Left colon (tissue), 2 donors: ENCODE data around the gene ADAT3. TPM values are rescaled to one million over a fixed set of nuclear protein-coding genes. Genes with fewer than 3 reads are reported as not detected.

Experiments
- ATAC-seq: fragments of 200-7000 bp; cut with Tn5 transposase; one replicate; pipeline ENCODE4 v1.9.1; 2020; ENCODE audit warnings: mild to moderate bottlenecking, moderate library complexity
- DNase-seq, 2 donors: peaks; one replicate each; pipeline ENCODE4 v3.0.0-alpha.2; 2020
- intact Hi-C, 2 donors: fragments of 100-400 bp; cut with DNase I in 1 of 2; cut with micrococcal nuclease in 1 of 2; formaldehyde crosslinking; loops; one replicate each; pipeline versions ENCODE4 v1.11.2 to v1.14.0; 2022; cut with DNase I, micrococcal nuclease
- total RNA-seq, 2 donors: library from RNA; stranded (reverse); fragmentation: NEBNext Ultra II Directional; extraction: Animal tissue kit (Norgen Biotek cat#: 25700); gene quantifications; one replicate each; pipeline ENCODE4 v1.2.1, GENCODE V29; 2021
- donor health status: DM: no; HTN: no; CAD: no.
- donor health status: DM: yes; HTN: yes; CAD: no.

Gene ADAT3
- total RNA-seq, 2 donors from 2014 or later: 19.1 to 29.1 TPM

DNA sequence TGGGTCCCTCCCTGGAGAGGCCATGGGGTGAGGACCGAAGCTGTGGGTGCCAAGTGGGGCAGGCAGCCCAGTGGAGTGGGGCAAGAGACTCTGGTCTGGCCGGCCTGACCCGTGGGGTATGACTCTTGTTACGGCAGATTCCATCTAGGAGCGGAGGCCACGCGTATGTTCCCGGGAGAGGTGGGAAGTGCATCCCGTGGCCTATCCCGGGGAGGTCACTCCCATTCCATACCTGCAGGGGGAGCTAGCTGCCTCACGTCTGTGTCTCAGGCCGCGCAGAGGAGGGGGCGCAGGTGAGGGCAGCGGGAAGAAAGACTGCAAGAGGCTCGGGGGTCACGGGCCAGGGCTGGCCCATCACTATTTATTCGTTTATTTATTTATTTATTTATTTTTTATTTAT, 40.7 kb downstream of the ADAT3 start:
- ATAC-seq: no peak
- DNase-seq: peak; percentile 41 to 44
- intact Hi-C loops: no loop called here

DNA sequence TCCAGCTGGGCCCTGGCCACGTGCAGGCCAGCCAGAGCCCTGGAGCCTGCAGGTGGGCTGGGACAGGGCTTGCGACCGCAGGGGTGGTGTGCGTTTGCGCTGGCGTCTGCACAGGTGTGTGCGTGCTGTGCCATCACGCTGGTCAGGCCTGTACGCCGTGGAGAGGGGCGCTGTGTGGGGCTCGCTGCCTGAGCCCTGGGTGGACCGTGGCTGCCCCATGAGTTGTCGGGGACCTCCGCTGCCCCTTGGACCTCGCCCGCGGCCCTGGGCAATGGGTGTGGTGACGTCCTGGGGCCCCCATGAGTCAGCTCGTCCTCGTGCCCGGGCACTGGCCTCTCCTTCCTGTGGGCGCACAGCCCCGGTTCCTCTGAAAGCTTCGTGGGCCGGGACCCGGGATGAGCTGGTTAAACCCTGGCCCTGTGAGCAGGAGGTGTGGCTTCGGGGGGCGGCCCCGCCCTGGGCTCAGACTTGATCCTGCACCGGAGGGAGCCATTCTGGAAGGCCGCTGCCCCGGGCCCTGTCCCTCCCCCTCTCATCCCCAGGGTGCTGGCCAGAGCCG, 42.5 kb downstream of the ADAT3 start:
- ATAC-seq (no peak), DNase-seq (no peak)
- intact Hi-C loops: no loop called here

DNA sequence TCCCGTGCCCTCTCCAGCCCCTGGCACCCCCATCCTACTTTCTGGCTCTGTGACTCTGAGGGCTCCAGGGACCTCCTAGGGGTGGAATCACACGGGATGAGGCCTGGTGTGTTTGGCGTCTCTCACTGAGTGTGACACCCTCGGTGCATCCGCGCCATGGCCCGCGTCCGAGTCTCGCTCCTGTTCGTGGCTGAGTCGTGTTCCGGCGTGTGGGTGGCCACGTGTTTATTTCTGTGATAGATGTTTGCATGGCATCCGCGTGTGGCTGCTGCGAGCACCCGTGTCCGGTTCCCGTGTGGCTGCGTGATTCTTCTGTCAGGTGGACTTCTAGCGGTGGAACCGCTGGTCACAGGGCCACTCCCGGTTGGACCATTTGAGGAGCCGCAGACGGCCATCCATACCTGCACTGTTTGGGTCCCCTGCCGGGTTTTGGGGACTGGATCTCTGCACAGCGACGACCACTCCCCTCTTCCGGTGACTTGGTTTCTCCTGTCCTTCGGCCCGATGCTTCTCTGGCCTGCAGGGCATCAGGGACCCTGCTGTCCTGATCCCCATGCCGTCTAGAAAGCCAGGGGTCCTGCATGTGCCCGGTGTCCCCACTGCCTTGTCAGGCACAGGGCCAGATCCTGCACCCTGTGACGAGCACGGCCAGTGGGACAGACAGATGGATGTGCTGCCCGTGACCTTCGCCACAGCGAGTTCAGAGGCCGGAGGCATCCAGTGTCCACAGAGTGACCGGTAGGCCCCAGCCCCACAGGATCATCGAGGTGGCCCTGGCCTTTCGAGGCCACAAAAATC, 44.3 kb downstream of the ADAT3 start:
- intact Hi-C loops: no loop called here
- DNase-seq: no peak
- ATAC-seq: no peak

DNA sequence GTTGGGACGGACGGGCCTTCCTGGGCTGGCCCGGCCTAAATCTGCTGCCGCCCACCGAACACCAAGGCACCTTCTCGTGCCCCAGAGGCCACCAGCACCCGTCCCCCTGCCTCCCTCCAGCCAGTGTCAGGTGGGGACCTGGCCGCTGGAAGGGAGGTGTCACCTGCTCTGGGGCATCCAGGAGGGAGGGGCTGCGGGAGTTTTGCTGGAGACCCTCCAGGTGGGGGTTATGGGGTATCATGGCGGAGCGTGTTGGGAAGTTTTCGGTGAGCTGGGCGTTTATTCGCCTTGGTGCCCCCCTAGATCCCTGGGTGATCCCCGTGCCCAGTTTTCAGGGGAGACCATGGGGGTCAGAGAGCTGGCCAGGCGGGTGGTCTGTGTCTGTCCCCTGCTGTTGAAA, 45.4 kb downstream of the ADAT3 start:
- ATAC-seq (no peak), DNase-seq (no peak)
- intact Hi-C loops: no loop called here

DNA sequence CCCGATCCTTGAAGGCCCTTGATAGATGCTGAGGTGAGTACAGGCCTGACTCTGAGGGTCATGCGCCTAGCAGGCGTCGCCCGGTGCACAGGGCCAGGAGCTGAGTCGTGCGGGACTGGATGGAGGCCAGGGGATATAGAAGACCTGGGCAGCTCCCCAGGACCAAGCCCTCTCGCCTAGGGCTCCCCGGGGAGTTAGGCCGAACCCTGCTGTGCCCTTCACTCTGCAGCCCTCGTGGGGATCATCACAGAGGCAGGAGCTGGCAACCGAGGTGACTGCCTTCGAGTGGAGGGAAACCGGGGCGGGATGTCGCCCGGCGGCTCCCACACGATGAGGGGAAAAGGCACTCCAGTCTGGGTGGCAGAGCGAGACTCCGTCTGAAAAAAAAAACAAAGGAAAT, 47.4 kb downstream of the ADAT3 start:
- DNase-seq (no peak), ATAC-seq (no peak)
- intact Hi-C loops: no loop called here

DNA sequence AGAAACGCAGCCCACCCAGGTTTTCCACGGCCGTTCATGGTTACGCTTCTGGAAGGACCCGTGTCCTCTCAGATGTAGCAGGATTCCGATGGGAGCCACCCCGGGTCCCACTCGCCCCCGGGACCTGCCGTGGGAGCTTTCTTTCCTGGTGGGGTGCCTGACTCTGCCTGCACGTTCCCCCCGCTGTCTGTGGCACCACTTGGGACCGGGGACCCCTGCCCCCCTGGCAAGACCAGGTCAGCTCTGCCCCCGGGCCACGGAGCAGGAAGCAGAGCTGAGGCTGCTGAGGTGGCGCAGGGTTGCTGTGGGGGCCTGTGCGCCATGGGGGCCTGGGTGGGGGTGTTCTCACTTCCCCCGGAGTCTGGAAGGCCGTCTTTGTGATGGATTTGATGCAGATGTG, 47.8 kb downstream of the ADAT3 start:
- ATAC-seq (no peak), DNase-seq (no peak)
- intact Hi-C loops: no loop called here

DNA sequence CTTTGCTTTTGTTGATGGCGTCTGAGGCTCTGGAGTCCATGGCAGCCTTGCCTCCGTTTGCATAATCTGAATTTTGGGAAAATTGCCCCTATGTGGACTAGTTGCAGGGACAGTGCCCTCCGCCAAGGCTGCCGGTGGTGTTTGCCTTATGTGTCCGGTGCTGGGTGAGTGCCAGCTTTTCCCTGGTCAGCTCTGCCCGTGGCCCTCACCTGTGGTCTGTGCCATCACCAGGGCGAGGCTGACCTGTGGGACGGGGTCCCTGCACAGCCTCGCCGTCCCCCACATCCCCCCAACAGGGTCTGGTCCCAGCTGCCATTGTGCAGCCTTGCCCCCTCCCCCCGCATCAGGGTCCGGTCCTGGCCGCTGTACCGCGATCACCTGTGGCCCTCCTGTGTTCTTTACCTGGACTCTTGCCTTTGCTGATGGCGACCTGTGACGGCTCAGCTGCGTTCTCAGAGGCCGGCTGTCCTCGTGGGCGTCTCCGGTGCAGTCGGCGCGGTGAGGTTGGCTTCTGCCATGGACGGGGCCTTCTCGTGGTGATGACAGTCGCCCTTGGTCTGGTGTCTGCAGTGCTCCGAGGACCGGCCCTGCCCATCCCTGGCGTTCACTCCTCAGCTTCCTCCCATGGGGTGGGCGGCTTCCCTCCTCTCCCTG, 48.4 kb downstream of the ADAT3 start:
- DNase-seq (no peak), ATAC-seq (no peak)
- intact Hi-C loops: no loop called here

DNA sequence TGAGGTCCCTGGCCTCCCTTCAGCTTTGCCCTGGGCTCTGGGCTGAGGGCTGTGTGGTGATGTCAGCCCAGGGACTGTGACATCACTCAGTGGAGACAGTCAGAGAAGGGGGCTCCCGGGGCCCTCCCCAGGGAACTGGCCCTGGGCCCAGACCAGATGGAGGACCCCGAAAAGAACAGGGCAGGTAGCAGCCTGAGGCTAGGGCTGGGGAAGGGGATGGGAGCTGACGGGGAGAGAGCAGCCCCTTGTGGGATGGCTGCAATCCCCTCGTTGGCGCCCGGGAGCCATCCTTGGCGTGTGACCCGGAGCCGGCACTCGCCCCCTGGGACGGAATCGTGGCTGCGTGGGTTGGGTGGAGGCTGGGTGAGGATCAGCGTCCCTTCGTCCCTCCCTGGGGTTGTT, 49.3 kb downstream of the ADAT3 start:
- intact Hi-C loops: no loop called here
- DNase-seq (no peak), ATAC-seq (no peak)

DNA sequence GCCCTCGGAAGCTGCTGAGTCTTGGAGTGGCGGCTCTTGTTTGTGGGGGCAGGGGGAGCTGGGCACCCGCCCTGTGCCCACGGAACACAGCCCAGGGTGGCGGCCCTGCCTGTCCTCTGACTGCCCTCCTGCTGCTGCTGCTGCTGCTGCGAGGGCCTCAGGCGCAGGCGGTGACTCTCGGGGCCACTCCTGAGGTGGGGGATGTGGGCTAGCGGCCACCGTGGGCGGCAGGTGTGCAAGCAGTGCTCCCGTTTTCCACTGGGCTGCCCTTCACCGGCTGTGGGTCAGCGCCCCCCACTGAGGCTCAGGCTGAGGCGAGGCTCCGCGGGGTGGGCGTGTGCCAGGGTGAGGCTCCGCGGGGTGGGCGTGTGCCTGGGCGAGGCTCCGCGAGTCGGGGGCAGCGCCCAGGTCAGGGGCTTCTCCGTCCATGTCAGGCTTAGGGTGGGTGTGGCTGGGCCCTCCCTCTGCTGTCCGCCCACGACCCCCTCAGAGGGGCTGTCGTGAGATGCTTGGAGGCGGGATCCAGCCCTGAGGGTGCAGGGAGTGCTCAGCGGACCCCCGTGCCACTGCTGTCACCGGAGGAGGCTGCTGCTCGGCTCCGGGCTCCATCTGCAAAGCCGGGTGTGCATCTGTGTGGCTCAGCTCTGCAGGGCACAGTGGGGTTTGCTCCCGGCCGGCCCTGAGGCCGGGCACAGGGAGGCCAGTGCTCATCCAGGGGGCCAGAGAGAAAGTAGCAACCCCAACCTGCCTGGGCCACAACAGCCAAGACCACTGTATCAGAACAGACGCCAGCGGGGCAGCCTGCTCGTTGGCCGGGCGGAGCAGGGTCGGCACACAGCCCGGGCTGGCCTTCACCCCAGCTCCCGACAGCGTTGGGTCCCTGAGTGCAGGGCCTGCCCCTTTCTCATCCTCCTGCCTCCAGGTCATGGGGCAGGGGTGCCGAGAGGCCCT, 50.2 kb downstream of the ADAT3 start:
- ATAC-seq: peak; percentile 22
- no peak for DNase-seq
- intact Hi-C loops: no loop called here

DNA sequence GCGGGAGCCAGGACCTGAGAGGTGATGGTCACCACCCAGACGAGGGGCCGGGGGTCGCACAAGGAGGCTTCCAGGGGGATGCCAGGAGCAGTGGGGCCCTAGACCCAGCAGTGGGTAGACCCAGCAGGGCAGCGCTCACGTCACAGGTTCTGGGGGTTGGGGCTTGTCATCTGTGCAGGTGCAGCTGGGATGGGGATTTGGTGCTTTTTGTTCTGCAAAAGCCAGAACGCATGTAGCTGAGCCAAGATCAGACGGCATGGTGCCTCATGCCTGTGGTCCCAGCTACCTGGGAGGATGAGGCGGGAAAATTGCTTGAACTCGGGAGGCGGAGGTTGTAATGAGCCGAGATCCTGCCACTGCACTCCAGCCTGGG, 50.9 kb downstream of the ADAT3 start:
- DNase-seq: no peak
- no peak for ATAC-seq
- intact Hi-C loops: no loop called here

DNA sequence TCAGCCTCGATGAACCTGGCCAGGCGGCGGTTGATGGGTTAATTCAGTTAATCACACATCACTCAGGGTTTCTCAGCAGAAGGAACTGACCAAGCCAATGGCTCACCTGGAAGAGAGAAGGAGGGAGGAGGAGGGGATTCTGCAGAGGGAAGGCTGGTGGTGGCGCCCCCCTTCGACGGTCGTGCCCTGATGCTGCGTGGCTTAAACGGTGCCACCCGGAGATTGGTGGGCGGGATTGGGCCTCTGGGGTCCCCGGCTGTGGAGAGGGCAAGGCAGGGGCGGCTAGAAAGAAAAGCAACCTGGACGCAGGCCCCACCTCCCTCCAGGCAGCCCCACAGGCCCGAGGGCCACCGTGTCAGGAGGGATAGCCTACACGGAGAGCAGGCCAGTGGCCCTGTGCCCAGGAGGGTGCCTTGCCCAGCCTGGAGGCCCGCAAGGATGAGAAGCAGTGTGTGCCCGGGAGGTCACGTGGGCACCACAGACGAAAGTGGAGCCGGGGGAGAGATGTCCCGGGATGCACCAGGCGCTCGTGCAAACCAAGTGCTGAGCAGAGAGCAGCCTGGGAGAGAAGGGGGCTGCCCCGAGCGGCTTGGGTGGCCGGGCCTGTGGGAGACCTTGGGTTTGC, 51.8 kb downstream of the ADAT3 start:
- DNase-seq (peak in 1 of 2 donors; percentile 70), ATAC-seq (peak; percentile 14)
- intact Hi-C loops: no loop called here

DNA sequence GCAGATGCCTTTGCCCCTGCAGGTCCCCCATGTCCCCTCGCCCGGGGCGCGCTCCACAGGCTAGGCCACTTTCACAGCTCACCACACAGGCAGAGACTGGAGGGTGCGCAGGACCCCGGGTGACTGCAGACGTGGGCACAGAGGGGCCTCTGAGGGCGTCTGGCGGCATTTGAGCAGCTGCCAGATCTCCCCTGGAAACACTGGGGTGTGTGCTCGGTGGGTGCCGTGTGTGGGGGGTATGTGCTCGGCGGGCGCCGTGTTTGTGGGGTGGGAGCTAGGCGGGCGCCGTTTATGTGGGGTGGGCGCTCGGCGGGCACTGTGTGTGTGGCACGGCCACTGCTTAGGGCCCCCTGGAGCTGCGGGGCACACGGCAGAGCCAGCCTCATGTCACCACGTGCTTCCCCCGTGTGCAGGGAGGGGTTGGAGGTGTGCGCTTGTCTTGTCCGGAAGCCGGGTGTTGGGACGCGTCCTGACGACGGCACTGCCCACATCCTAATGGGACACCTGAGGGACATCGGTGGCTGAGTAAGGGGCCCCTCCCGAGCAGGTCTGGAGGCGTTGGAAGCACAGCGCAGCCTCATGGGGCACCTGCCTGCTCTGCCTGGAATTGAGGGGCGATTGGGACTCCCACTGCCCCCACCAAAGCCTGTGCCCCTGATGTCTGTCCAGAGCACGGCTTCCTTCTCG, 52.5 kb downstream of the ADAT3 start:
- intact Hi-C loops: no loop called here
- ATAC-seq (no peak), DNase-seq (no peak)

DNA sequence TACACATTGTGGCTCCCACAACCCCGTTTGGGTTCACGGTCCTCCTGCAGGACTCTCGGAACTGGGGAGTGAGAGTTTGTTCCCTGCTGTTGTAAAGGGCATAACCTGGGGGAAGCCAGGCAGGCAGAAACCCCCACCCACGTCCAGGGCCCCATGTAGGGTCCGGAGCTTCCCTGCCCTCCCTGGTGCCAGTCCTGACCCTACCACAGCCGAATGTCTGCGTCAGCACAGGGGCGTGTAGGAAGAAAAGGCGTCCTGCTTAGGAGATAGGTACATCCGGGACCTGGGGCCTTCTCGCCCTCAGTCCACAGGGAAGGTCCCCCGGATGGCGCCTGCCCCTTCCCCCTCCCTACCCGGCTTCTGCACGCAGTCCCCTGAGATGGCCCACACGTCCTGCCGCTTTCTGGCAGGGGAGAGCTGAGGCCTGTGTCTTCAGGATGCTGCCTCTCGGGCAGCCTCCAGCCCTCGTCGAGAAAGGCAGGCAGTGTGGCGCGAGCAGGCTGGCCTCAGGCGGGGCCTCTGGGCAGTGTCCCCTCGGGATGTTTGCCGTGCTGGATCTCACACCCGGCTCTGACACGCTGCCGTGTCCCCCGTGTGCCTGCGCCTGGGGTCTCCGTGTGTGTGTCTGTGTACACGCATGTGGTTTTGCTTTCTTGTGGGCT, 54.9 kb downstream of the ADAT3 start:
- ATAC-seq (no peak), DNase-seq (no peak)
- intact Hi-C loops: no loop called here

DNA sequence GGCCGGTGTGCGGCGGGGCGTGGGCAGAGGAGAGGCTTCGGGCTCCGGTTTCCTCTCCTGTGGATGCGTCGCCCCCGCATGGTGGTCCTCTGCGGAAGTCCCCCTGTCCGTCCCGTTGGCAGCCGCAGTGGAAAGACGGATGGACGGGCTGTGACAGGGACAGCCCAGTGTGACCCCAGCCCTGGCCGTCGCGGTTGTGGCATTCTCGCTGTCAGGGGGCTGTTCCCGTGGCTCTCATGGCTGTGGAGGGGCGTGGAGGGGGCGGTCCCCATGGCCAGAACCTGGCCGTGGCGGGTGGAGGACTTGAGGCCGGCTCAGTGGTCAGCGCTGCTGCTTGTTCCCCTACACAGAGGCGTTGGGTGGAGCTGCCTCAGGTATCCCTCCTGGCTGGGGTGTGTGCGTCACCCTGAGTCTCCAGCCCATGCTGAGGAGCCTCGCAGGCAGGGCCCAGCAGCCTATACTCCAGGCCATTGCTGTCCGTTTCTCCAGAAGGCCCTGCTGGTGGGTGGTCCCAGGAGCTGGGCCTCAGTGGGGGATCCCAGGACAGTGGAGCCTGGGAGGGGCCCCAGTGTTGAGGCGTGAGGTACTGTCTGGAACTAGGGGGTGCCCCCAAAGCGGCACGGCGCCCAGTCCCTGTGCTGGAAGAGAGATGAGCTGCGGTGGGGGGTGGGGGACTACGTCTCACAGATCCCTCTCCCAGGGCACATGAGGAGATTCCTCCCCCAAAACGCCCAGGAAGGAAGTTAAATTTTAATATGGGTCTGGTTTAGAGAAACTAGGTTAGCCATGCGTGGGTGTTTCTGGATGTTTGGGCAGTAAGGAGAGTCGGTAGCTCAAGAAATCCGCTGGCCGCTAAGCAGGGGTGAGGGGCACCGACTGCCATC, 56.0 kb downstream of the ADAT3 start:
- no peak for DNase-seq
- intact Hi-C loops: no loop called here
- no peak for ATAC-seq

DNA sequence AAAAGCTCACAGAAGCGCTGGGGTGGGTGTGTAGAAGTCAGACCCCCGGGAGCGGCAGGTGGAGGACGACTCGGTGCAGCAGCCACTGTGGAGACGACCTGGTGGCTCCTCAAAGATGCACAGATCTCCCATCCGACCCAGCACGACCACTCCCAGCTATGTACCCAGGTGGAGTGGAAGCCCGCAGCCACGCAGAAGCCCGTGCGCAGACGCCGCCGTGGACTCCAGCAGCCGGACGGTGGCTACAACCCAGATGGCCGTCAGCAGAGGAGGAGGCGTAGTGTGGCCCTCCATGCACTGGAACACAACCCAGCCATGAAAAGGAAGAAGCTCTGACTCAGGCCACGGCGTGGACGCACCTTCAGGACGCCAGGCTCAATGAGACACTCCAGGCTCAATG, 57.5 kb downstream of the ADAT3 start:
- ATAC-seq: no peak
- intact Hi-C loops: no loop called here
- DNase-seq: no peak
